H1 (cell line): ENCODE data around the gene FASLG. TPM values are rescaled to one million over a fixed set of nuclear protein-coding genes. Genes with fewer than 3 reads are reported as not detected.

Source experiments
- CTCF ChIA-PET: fragments of 300-600 bp; sonication (Branson Sonifier 250); formaldehyde crosslinking; loops from one replicate; lab custom pipeline; 2021; ENCODE audit not compliant: partially characterized antibody; lab: Charles Lee
- POLR2A ChIA-PET: fragments of 300-600 bp; sonication (Branson Sonifier 250); formaldehyde crosslinking; loops from one replicate; lab custom pipeline; 2021; ENCODE audit warnings: inconsistent platforms; ENCODE audit not compliant: partially characterized antibody; lab: Charles Lee
- DNase-seq, 2 experiments: peaks; one replicate each; pipeline versions ENCODE4 v3.0.0 to v3.0.0-alpha.2; 2010 to 2022; ENCODE audit warnings: low spot score in 2 of 2, low read depth in 1 of 2, mixed read lengths in 1 of 2
- FAIRE-seq: peaks from 2 replicates; lab custom pipeline; 2011; peaks lifted over from hg19 to GRCh38; lab: Jason Lieb, UNC
- H2AFZ ChIP-seq: 2 replicates; pipeline ENCODE4 v1.8.1; 2012; ENCODE audit warnings: low read length, inconsistent platforms
- H2AK5ac ChIP-seq: 2 replicates; pipeline ENCODE4 v1.6.1; 2013; ENCODE audit warnings: low read depth, low read length
- H2BK120ac ChIP-seq: replicated peaks from 2 replicates; pipeline ENCODE3; 2013; ENCODE audit warnings: low read depth, low read length, inconsistent platforms
- H2BK12ac ChIP-seq: 2 replicates; pipeline ENCODE4 v1.6.1; 2013; ENCODE audit warnings: low read depth, low read length
- H2BK15ac ChIP-seq: 2 replicates; pipeline ENCODE4 v1.6.1; 2013; ENCODE audit warnings: low read length
- H2BK20ac ChIP-seq: 2 replicates; pipeline ENCODE4 v1.6.1; 2013; ENCODE audit warnings: low read length
- H2BK5ac ChIP-seq: 2 replicates; pipeline ENCODE4 v1.6.1; 2013; ENCODE audit warnings: low read depth, low read length
- H3K14ac ChIP-seq: 2 replicates; pipeline ENCODE4 v1.6.1; 2013; ENCODE audit warnings: inconsistent platforms; ENCODE audit not compliant: insufficient read length
- H3K18ac ChIP-seq: 2 replicates; pipeline ENCODE4 v1.6.1; 2013; ENCODE audit warnings: low read length; ENCODE audit errors: extremely low read depth
- H3K23ac ChIP-seq: 2 replicates; pipeline ENCODE4 v1.6.1; 2013; ENCODE audit warnings: inconsistent platforms; ENCODE audit not compliant: insufficient read length
- H3K23me2 ChIP-seq: 2 replicates; pipeline ENCODE4 v1.6.1; 2013; ENCODE audit warnings: low read depth, low read length
- H3K27ac ChIP-seq: 2 replicates; pipeline ENCODE4 v1.6.1; 2011; ENCODE audit warnings: low read depth, low read length, inconsistent platforms
- H3K27me3 ChIP-seq, 4 experiments: replicated peaks in 1 of 4; 1 replicate in 1 of 4; 2 replicates in 3 of 4; pipeline versions ENCODE4 v1.6.1 to v1.8.1; 2011 to 2013; ENCODE audit warnings: low read length in 3 of 4, mild to moderate bottlenecking in 3 of 4, inconsistent platforms in 2 of 4, mixed read lengths in 2 of 4, moderate library complexity in 1 of 4; ENCODE audit not compliant: control insufficient read depth in 3 of 4, insufficient read depth in 3 of 4; ENCODE audit errors: extremely low read depth in 1 of 4
- H3K36me3 ChIP-seq, 4 experiments: 2 replicates each; pipeline versions ENCODE4 v1.6.1 to v1.8.1; 2011 to 2013; ENCODE audit warnings: mild to moderate bottlenecking in 4 of 4, low read length in 3 of 4, moderate library complexity in 2 of 4, control low read depth in 1 of 4, inconsistent platforms in 1 of 4; ENCODE audit not compliant: insufficient read depth in 4 of 4, control insufficient read depth in 2 of 4
- H3K4ac ChIP-seq: replicated peaks from 2 replicates; pipeline ENCODE3; 2013; ENCODE audit warnings: low read length, low read depth, mixed read lengths, inconsistent platforms; ENCODE audit not compliant: insufficient read length
- H3K4me1 ChIP-seq, 4 experiments: replicated peaks in 1 of 4; 1 replicate in 1 of 4; 2 replicates in 3 of 4; pipeline versions ENCODE4 v1.6.1 to v1.8.1; 2011 to 2013; ENCODE audit warnings: low read length in 3 of 4, inconsistent platforms in 2 of 4, mixed read lengths in 1 of 4; ENCODE audit not compliant: insufficient read depth in 4 of 4, control insufficient read depth in 3 of 4
- H3K4me2 ChIP-seq, 2 experiments: 2 replicates each; pipeline versions ENCODE4 v1.6.1 to v1.8.1; 2011 to 2013; ENCODE audit warnings: low read depth in 2 of 2, low read length in 2 of 2, control low read depth in 1 of 2, inconsistent platforms in 1 of 2, mild to moderate bottlenecking in 1 of 2; ENCODE audit not compliant: insufficient read depth in 1 of 2
- H3K4me3 ChIP-seq, 4 experiments: fragments of 200-600, 300-600 bp in 1 of 4; sonication (generic), shearing (Covaris generic), sonication (Bioruptor Twin) in 1 of 4; 2 replicates each; pipeline versions ENCODE4 v1.5.1 to v1.8.1; 2011 to 2016; ENCODE audit warnings: low read length in 4 of 4, low read depth in 3 of 4, control low read depth in 2 of 4, inconsistent platforms in 2 of 4, mild to moderate bottlenecking in 2 of 4, mixed read lengths in 1 of 4, moderate library complexity in 1 of 4; ENCODE audit not compliant: insufficient read depth in 2 of 4; ENCODE audit errors: extremely low read depth in 1 of 4
- H3K56ac ChIP-seq: replicated peaks from 2 replicates; pipeline ENCODE3; 2013; ENCODE audit warnings: low read depth, mild to moderate bottlenecking, mixed read lengths, low read length, inconsistent platforms; ENCODE audit not compliant: insufficient read length
- H3K79me1 ChIP-seq: 2 replicates; pipeline ENCODE4 v1.6.1; 2013; ENCODE audit warnings: low read depth, low read length, control low read depth
- H3K79me2 ChIP-seq, 2 experiments: 2 replicates each; pipeline versions ENCODE4 v1.6.1 to v1.8.1; 2012 to 2013; ENCODE audit warnings: low read length in 2 of 2, mild to moderate bottlenecking in 2 of 2, inconsistent platforms in 1 of 2; ENCODE audit not compliant: insufficient read depth in 2 of 2, control insufficient read depth in 1 of 2
- H3K9ac ChIP-seq, 4 experiments: replicated peaks in 1 of 4; 1 replicate in 1 of 4; 2 replicates in 3 of 4; pipeline versions ENCODE4 v1.6.1 to v1.8.1; 2011 to 2013; ENCODE audit warnings: low read depth in 3 of 4, low read length in 3 of 4, control low read depth in 2 of 4, mild to moderate bottlenecking in 2 of 4, moderate library complexity in 2 of 4, inconsistent platforms in 1 of 4; ENCODE audit errors: extremely low read depth in 1 of 4
- H3K9me3 ChIP-seq, 2 experiments: 2 replicates each; pipeline versions ENCODE4 v1.6.1 to v1.8.1; 2012 to 2013; ENCODE audit warnings: mild to moderate bottlenecking in 2 of 2, moderate library complexity in 2 of 2, control low read depth in 1 of 2, inconsistent platforms in 1 of 2, low read depth in 1 of 2, low read length in 1 of 2, mixed read lengths in 1 of 2; ENCODE audit not compliant: insufficient read depth in 2 of 2
- H4K20me1 ChIP-seq, 2 experiments: replicated peaks in 1 of 2; 2 replicates each; pipeline versions ENCODE3 to v1.8.1; 2011 to 2013; ENCODE audit warnings: inconsistent platforms in 2 of 2, low read length in 2 of 2, mild to moderate bottlenecking in 1 of 2; ENCODE audit not compliant: insufficient read depth in 2 of 2, control insufficient read depth in 1 of 2
- H4K5ac ChIP-seq: 2 replicates; pipeline ENCODE4 v1.6.1; 2013; ENCODE audit warnings: low read length, low read depth, mixed read lengths, inconsistent platforms; ENCODE audit not compliant: insufficient read length
- H4K8ac ChIP-seq: 2 replicates; pipeline ENCODE4 v1.8.0; 2013; ENCODE audit warnings: mild to moderate bottlenecking, moderate library complexity, low read length, inconsistent platforms; ENCODE audit not compliant: insufficient read depth; ENCODE audit errors: extremely low read depth
- H4K91ac ChIP-seq: replicated peaks from 2 replicates; pipeline ENCODE3; 2013; ENCODE audit warnings: low read length, mixed read lengths, inconsistent platforms; ENCODE audit not compliant: insufficient read length
- ATF2 ChIP-seq: IDR thresholded peaks from 2 replicates; pipeline ENCODE4 v1.6.1; 2012; ENCODE audit warnings: low read length, inconsistent platforms
- KDM5A ChIP-seq: fragments of 200-600 bp; IDR thresholded peaks from 2 replicates; pipeline ENCODE4 v1.7.1; 2012; ENCODE audit warnings: mild to moderate bottlenecking, low read length, inconsistent platforms, mixed read lengths
- NANOG ChIP-seq: IDR thresholded peaks from 2 replicates; pipeline ENCODE4 v1.6.1; 2011; ENCODE audit warnings: low read length, low read depth, mild to moderate bottlenecking, inconsistent platforms; ENCODE audit not compliant: insufficient read depth, poor library complexity, severe bottlenecking
- POLR2AphosphoS5 ChIP-seq: IDR thresholded peaks from 2 replicates; pipeline ENCODE4 v1.6.1; 2011; ENCODE audit warnings: low read depth, low read length
- RXRA ChIP-seq: IDR thresholded peaks from 2 replicates; pipeline ENCODE4 v1.6.1; 2011; ENCODE audit warnings: low read depth, mild to moderate bottlenecking, low read length, moderate library complexity; ENCODE audit not compliant: insufficient read depth
- SUZ12 ChIP-seq: fragments of 200-600 bp; sonication (generic); IDR thresholded peaks from 2 replicates; pipeline ENCODE4 v1.6.1; 2012; ENCODE audit warnings: mild to moderate bottlenecking, inconsistent platforms, low read length, moderate library complexity, mixed read lengths
- TEAD4 ChIP-seq: IDR thresholded peaks from 2 replicates; pipeline ENCODE4 v1.6.1; 2012; ENCODE audit warnings: low read depth, low read length, inconsistent platforms, mixed read lengths
- USF2 ChIP-seq: IDR thresholded peaks from 2 replicates; pipeline ENCODE4 v1.6.1; 2011; ENCODE audit warnings: low read length, improper control_type of control experiment
- WGBS, 2 experiments: shearing (Covaris generic) in 1 of 2; methylation state at CpG; one replicate each; pipeline versions ENCODE4 v1.1.6 to v1.1.7; 2013 to 2015; ENCODE audit warnings: low lambda C conversion rate in 2 of 2, mixed read lengths in 2 of 2, inconsistent platforms in 1 of 2, low coverage in 1 of 2, missing lambda C conversion rate in 1 of 2; ENCODE audit not compliant: insufficient replicate concordance in 2 of 2, insufficient coverage in 1 of 2, insufficient read length in 1 of 2; ENCODE audit errors: extremely low coverage in 1 of 2, missing lambda C conversion rate in 1 of 2; 5-methylcytosine and 5-hydroxymethylcytosine counted together
- polyA plus RNA-seq, 7 experiments: library from polyadenylated mRNA; depleted of rRNA in 3 of 7; stranded (reverse) in 5 of 7; unstranded in 2 of 7; fragments of >200 nt in 5 of 7; fragments of 200-250 nt in 2 of 7; gene quantifications; 1 replicate in 5 of 7; 2 replicates in 1 of 7; 4 replicates in 1 of 7; pipeline versions ENCODE4 v1.2.1 to v1.2.3, GENCODE V29; 2011 to 2013; ENCODE audit warnings: missing spikeins in 2 of 7, mixed read lengths in 2 of 7
- total RNA-seq: library from RNA; stranded (reverse); fragmentation: NEBNext Ultra II Directional; extraction: Animal tissue kit (Norgen Biotek cat#: 25700); gene quantifications from 2 replicates; pipeline ENCODE4 v1.2.1, GENCODE V29; 2021
- TF ChIP-seq, protein P1 (sequence below): IDR thresholded peaks from 2 replicates; pipeline ENCODE4 v1.6.1; 2011; ENCODE audit warnings: low read depth, mild to moderate bottlenecking, low read length; ENCODE audit not compliant: insufficient read depth

The FASLG gene
- total and polyA plus RNA-seq, 2 of the 8 experiments (the other 6 are each of a cell fraction or from before 2014, with no cell fraction given): not detected

GRCh38 chr1:172650474-172651193 is 8.3 kb upstream of the FASLG start:
- Histone ChIP-seq H3K23ac (no peak overlapping the region), H3K4me1 (no peaks in the 10 kb centered on the region), H4K8ac (no peak overlapping the region), H3K4ac (no peak overlapping the region), H3K79me2 (no peaks in the 10 kb centered on the region), H3K9ac (no peak overlapping the region), H3K9me3 (no peaks in the 10 kb centered on the region), H4K91ac (no peak overlapping the region), H2AFZ (no peak overlapping the region), H3K27ac (no peak overlapping the region), H3K56ac (no peak overlapping the region), H2BK12ac (no peak overlapping the region), H2AK5ac (no peak overlapping the region), H3K36me3 (no peaks in the 10 kb centered on the region), H3K4me2 (no peak overlapping the region), H3K27me3 (no peaks in the 10 kb centered on the region), H2BK120ac (no peak overlapping the region), H4K20me1 (no peaks in the 10 kb centered on the region), H3K79me1 (no peaks in the 10 kb centered on the region), H3K23me2 (no peaks in the 10 kb centered on the region), H4K5ac (no peak overlapping the region), H2BK5ac (no peak overlapping the region), H3K18ac (no peak overlapping the region), H3K14ac (no peak overlapping the region), H2BK20ac (no peak overlapping the region), H3K4me3 (no peak overlapping the region), H2BK15ac (no peak overlapping the region)
- DNase-seq (no peak), FAIRE-seq (no peak)
- POLR2A ChIA-PET: no interaction called here
- WGBS, 2 experiments: 100% methylated on average over 2 of the region's 2 CpGs; no CpG with 5 or more reads in 1 of the 2 experiments
- CTCF ChIA-PET: interaction anchor here (0.6 to 1.1 kb wide), 2 partner anchors 10 to 728 kb away, joined by 3 read pairs; no protein-coding TSS in a partner anchor
- no peak for TF ChIP-seq KDM5A
- TF ChIP-seq NANOG: no peak
- no peak for TF ChIP-seq SUZ12
- no peak for TF ChIP-seq RXRA
- TF ChIP-seq, protein P1, sequence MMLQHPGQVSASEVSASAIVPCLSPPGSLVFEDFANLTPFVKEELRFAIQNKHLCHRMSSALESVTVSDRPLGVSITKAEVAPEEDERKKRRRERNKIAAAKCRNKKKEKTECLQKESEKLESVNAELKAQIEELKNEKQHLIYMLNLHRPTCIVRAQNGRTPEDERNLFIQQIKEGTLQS: no peak
- TF ChIP-seq TEAD4: no peak
- no peak for TF ChIP-seq ATF2
- TF ChIP-seq POLR2AphosphoS5: no peak
- TF ChIP-seq USF2: no peak
